GM12864 (cell line): ENCODE results near the gene FSD1.

Experiments
- DNase-seq: peaks from one replicate; pipeline ENCODE4 v3.0.0-alpha.2; 2011; ENCODE audit warnings: low read depth
- H3K4me3 ChIP-seq: 2 replicates; pipeline ENCODE4 v1.5.1; 2011; ENCODE audit warnings: mild to moderate bottlenecking, low read depth, low read length, control low read depth
- TF ChIP-seq, protein P1 (sequence below): IDR thresholded peaks from 2 replicates; pipeline ENCODE4 v1.5.1; 2011; ENCODE audit warnings: low read depth, mild to moderate bottlenecking, moderate library complexity, low read length, control low read depth, inconsistent platforms; ENCODE audit errors: missing control alignments

FSD1 gene

DNA sequence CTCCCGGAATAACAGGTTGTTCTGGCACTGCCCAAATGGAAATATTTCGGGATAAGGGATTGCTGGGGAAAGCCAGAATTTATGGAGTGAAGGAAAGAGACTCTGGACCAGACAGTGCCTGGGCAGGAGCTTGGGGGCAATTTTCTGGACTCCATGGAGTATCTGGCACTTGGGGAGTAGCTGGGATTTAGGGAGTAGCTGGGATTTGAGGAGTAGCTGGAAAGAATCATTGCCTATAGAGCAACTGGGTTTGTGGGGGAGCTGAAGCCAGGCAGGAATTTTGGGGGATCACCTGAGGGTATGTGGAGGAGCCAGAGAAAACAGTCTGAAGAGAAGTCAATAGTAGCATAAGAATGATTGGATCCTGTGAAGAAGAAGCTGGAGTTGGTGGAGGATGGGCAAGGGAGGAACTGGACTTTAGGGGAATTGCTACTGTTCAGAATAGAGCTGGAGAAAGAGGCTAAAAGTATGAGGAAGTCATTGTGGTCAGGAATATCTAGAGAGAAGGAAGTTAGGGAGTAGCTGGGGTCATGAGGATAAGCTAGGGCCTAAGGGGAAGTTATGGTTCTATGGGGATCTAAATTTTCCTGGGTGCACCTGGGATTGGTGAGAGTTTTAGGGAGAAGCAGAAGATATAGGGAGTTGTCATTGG is 14.8 kb downstream of the FSD1 start:
- DNase-seq: no peak
- TF ChIP-seq, protein P1, sequence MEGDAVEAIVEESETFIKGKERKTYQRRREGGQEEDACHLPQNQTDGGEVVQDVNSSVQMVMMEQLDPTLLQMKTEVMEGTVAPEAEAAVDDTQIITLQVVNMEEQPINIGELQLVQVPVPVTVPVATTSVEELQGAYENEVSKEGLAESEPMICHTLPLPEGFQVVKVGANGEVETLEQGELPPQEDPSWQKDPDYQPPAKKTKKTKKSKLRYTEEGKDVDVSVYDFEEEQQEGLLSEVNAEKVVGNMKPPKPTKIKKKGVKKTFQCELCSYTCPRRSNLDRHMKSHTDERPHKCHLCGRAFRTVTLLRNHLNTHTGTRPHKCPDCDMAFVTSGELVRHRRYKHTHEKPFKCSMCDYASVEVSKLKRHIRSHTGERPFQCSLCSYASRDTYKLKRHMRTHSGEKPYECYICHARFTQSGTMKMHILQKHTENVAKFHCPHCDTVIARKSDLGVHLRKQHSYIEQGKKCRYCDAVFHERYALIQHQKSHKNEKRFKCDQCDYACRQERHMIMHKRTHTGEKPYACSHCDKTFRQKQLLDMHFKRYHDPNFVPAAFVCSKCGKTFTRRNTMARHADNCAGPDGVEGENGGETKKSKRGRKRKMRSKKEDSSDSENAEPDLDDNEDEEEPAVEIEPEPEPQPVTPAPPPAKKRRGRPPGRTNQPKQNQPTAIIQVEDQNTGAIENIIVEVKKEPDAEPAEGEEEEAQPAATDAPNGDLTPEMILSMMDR: no peak
- no peak overlapping the region for H3K4me3 ChIP-seq

DNA sequence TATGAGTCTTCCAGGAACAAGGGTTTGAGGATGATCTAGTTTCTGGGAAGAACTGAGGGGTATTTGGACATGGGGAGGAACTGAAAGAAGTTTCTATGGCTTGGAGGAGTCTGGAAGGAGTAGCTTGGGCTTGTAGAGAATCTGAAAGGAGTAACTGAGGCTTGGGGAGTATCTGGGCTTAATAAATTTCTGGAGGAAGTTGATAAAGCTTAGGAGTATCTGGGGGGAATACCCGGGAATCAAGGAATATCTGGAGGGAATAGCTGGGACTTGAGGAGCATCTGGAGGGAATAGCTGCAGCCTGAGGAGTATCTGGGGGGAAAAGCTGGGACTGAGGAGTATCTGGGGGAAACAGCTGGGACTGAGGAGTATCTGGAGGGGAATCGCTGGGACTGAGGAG is 16.0 kb downstream of the FSD1 start:
- no peak for DNase-seq
- TF ChIP-seq, protein P1: no peak
- H3K4me3 ChIP-seq: no peak overlapping the region

DNA sequence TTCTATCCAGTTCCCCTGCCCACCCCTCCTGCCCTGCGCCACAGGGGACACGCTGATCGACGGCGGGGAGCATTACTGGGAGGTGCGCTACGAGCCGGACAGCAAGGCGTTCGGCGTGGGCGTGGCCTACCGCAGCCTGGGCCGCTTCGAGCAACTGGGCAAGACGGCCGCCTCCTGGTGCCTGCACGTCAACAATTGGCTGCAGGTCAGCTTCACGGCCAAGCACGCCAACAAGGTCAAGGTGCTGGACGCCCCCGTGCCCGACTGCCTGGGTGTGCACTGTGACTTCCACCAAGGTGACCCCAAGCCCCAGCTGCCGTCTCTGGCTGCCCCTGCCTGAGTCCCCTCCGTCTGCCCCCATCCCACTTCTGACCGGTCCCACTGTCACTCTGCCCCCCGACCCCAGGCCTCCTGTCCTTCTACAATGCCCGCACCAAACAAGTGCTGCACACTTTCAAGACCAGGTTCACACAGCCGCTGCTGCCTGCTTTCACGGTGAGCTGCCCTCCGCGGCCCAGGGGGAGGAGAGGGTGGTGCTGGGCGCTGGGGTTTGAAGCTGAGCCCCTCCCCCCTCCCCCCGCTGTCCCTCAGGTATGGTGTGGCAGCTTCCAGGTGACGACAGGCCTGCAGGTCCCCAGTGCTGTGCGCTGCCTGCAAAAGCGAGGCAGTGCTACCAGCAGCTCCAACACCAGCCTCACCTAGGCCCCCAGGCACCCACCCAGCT is 18.7 kb downstream of the FSD1 start:
- DNase-seq: no peak
- TF ChIP-seq, protein P1: no peak
- H3K4me3 ChIP-seq: no peak overlapping the region

DNA sequence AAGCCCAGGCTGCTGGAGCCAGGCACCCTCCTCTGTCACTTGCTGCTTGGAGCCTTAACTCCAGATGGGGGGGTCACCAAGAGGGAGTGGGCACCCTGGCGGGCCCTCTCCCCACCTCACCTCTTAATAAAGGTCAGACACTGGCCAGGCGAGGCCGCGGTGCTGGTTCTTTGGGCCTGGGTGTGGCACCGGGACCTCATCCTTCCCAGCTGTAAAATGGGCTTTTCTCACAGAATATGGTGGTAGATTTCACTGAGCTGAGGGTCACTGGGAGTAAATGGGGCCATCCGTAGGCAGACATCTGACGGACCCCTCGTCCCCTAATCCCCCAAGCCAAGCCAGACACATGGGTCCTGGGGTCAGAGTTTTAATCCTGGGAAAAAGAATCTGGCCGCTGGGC is 19.3 kb downstream of the FSD1 start:
- no peak overlapping the region for H3K4me3 ChIP-seq
- TF ChIP-seq, protein P1: no peak

DNA sequence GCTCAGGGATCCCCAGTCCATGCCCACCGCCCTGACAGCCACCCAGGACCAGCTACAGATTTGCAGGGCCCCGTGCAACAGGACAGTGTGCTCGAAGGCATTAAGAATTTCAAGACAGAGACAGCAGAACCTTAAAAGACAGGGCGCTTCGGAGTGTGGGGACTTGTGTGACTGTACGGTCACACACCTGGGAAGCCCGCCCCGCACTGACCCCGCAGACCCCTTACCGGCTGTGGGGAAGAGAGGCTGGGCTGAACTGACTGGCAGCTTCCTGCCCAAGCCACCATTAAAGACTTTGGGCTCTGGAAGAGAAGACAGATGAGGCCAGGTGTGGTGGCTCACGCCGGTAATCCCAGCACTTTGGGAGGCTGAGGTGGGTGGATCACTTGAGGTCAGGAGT is 19.8 kb downstream of the FSD1 start:
- no peak for DNase-seq
- TF ChIP-seq, protein P1: no peak
- H3K4me3 ChIP-seq: no peak overlapping the region

More for the DNA sequence above, 19.3 kb downstream of the FSD1 start:
- DNase-seq: no peak

DNA sequence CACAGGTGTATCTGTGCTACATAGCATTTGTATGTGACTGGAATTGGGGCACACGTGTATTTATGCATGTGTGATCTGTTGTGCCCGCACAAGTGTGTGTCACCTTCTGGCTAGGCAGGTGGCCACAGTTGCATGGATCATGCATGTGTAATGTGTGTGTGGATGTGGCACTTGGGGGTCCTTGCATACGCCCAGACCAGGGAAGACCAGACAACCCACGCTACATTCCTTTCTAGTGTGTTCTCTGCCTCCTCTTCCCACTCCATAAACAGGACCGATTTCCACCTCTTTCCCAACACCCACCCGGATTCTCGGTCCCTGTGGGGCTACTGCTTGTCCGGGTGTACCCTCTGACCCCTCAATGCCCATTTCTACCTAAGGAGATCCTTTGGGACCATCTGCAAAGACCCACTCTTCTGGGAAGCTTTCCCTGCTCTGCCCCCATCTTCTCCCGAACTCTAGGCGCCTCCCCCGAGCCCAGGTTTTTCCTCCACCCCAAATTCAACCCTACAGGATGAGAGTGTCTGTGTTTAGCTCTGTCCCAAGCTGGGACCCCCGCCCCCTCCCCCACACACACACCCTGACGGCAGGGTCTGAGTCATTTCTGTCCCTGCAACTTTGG is 21.9 kb downstream of the FSD1 start:
- TF ChIP-seq, protein P1: no peak
- H3K4me3 ChIP-seq: no peak overlapping the region
- no peak for DNase-seq
